Astrocyte of the spinal cord (primary cell): ENCODE measurements around the gene STK32B.

Experiments
- DNase-seq: peaks from one replicate; pipeline ENCODE4 v3.0.0; 2011; ENCODE audit warnings: low read depth, low spot score
- H3K4me3 ChIP-seq: 2 replicates; pipeline ENCODE4 v1.5.1; 2011; ENCODE audit warnings: low read depth, mild to moderate bottlenecking, low read length, moderate library complexity
- in situ Hi-C: cut with HindIII; loops from 2 replicates; pipeline ENCODE4 v1.10.0; 2017; ENCODE audit warnings: low sequenced_read_pairs
- TF ChIP-seq, protein P1 (sequence below): IDR thresholded peaks from 2 replicates; pipeline ENCODE4 v1.5.1; 2012; ENCODE audit warnings: low read depth, mild to moderate bottlenecking, low read length, inconsistent platforms

STK32B gene

GRCh38 chr4:5393911-5394513 lies 342.7 kb downstream of the STK32B start:
- no peak overlapping the region for H3K4me3 ChIP-seq
- TF ChIP-seq, protein P1, sequence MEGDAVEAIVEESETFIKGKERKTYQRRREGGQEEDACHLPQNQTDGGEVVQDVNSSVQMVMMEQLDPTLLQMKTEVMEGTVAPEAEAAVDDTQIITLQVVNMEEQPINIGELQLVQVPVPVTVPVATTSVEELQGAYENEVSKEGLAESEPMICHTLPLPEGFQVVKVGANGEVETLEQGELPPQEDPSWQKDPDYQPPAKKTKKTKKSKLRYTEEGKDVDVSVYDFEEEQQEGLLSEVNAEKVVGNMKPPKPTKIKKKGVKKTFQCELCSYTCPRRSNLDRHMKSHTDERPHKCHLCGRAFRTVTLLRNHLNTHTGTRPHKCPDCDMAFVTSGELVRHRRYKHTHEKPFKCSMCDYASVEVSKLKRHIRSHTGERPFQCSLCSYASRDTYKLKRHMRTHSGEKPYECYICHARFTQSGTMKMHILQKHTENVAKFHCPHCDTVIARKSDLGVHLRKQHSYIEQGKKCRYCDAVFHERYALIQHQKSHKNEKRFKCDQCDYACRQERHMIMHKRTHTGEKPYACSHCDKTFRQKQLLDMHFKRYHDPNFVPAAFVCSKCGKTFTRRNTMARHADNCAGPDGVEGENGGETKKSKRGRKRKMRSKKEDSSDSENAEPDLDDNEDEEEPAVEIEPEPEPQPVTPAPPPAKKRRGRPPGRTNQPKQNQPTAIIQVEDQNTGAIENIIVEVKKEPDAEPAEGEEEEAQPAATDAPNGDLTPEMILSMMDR, result no peak
- DNase-seq, result no peak
- in situ Hi-C loops, result no loop called here

- TF ChIP-seq, protein P1, result no peak
- in situ Hi-C loops, result no loop called here
- DNase-seq, result no peak
- no peak overlapping the region for H3K4me3 ChIP-seq
Measured at GRCh38 chr4:5395781-5396180, 344.5 kb downstream of the STK32B start.

DNA sequence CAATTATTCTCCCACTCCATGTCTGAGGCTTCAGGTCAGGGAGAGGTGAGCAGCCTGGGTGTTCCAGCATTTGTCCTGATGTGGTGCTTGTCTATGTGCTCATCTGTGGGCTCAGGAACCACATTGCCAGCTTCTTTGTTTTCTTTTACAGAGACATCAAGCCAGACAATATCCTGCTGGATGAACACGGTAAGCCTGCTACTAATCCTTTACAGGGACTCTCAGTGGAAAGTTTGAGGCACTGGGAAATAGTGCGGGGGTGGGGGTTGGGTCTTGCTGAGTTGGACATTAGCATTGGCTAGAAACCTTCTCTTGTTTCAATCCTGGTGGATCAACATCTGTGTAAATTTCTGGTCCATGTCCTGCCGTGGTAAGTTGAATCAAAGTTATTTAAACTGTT lies 346.8 kb downstream of the STK32B start:
- no peak for DNase-seq
- H3K4me3 ChIP-seq, result no peak overlapping the region
- in situ Hi-C loops, result no loop called here
- TF ChIP-seq, protein P1, result no peak

GRCh38 chr4:5399124-5399523 lies 347.8 kb downstream of the STK32B start:
- no peak for DNase-seq
- TF ChIP-seq, protein P1, result no peak
- in situ Hi-C loops, result no loop called here
- no peak overlapping the region for H3K4me3 ChIP-seq

DNA sequence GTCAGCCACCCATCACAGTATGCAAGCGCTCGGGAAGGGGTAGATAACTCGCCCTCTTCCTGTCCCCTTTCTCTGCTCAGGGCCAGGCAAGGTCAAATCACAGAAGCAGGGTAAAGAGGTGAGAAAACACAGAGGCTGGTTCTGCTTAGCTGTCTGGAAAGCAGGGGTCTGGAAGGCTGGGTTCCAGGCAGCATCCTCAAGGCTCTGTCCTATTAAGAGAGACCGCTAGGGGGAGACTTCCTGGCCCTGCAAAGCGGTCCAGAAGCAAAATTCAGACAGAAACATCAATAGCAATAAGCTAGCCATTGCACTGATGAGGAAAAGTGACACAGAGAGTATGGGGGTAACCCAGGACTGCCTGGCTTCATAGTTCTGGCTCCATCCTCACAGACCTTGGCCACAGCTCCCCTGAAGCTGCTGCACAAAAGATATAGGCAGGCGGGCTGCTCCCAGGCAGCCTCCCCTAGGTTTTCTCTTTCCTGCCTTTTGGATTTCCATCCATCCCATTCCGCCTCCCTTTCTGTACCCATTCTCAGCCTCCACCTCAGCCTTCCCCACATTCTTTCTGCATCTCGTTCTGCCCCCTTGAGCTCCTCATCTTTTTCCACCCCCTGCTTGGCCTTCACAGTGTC lies 348.6 kb downstream of the STK32B start:
- in situ Hi-C loops, result no loop called here
- DNase-seq, result peak; percentile 29
- H3K4me3 ChIP-seq, result no peak overlapping the region
- TF ChIP-seq, protein P1, result peak; percentile 83

- in situ Hi-C loops, result no loop called here
- TF ChIP-seq, protein P1, result no peak
- DNase-seq, result no peak
Measured at GRCh38 chr4:5403746-5404497, 352.6 kb downstream of the STK32B start.

More at GRCh38 chr4:5403746-5404497, 352.6 kb downstream of the STK32B start:
- no peak overlapping the region for H3K4me3 ChIP-seq
